GM19467 (cell line): ENCODE measurements around the gene PIAS4.

Experiments used
- ATAC-seq: cut with Tn5 transposase; IDR thresholded peaks from one replicate; pipeline ENCODE4 v1.9.1; 2021; ENCODE audit warnings: mild to moderate bottlenecking, moderate library complexity; ENCODE audit not compliant: unreplicated experiment

Gene PIAS4

DNA sequence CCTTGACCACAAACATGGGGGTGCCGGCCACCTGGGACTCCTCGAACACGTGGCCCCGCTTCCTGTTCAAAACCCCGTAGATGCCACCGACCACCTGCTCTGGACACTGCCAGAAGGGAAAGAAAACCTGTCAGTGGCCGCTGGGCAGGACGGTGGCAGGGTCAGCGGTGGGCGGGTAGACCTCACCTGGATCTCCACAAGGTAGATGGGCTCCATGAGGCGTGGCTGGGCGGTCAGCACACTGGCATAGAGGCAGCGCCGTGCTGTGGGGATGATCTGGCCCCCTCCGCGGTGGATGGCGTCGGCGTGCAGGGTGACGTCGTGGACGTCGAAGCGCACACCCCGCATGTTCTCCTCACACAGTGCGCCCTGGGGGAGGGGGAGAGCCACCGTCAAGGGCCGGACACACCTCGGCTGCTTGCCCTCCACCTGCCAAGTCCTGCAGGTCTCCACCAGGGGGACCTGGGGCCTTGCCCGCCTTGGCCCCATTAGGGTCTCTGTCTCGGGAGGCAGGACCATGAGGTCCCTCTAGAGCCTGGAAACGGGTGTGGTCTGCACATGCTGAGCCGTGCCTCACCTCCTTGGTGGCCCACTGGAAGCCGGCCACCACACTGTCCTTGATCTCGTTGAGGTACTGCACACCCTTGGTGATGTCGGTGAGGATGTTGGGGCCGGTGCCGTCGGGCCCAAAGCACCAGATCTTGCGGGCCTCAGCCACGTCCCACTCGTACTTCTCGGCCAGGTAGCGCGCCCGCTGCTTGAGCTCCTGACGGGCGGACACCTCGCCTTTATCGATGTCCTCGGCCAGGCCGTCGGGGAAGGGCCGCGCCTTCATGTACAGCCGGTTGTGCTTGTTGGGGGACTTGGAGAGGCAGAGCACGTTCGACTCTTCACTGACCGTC lies 30.0 kb upstream of the PIAS4 start:
- no peak for ATAC-seq

DNA sequence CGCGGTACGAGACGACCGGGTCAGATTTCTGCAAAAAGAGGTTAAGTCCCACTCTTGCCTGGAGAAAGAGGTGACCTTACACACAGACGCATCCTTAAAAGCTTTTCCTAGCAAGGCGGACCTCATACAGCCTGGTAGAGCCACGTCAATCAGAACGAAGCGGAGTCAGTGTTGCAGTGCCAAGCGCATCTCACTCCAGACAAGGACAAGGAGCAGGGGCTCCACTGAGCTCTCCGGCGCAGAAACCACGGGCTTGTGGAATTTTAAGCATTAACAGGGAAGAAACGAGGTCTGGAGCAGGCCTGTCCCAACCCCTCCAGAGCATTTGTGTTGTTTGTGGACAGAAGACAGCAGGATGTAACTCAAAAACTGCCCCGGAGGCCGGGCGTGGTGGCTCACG lies 29.4 kb upstream of the PIAS4 start:
- ATAC-seq, result no peak

DNA sequence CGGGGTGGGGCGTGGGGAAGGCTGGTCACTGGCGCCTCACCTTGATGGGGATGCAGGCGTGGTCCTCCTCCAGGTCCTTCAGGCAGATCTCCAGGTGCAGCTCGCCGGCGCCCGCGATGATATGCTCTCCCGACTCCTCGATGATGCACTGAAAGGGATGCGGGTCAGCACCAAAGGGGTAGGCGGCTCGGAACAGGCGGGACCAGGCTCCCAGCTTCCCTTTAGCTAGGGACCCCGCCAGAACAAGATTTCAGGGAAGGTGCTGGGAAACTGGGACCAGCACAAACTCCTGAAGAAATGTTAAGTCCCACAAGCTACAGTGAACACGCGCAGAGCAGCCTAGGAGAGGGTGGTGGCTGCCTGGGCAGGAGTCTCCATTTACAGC lies 28.3 kb upstream of the PIAS4 start:
- no peak for ATAC-seq

DNA sequence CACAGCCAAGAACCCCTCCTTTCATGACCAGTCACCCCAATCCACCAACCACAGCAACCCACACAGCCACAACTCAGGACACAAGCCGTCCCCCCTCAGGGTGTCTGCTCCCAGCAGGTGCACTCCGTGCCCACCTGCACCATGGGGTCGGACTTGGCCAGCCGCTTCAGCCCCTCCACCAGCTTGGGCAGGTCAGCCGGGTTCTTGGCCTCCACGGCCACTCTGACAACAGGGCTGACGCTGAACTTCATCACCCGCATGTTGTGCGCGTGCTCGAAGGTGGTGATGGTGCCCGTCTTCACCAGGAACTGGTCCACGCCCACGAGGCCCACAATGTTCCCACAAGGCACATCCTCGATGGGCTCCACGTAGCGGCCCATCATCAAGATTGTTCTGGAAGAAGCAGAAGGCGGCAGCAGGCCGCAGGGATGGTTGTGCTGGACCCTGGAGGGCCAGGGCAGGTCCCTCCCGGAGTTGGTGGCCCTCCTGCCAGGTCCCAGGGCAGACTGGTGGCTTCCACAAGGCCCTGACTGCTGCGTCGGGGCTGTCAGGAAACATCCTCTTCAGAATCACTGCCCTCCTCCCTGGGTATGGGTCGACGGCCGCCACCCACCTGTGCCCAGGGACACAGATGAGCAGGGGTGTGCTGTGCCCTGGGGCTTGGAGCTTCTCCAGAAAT lies 27.7 kb upstream of the PIAS4 start:
- ATAC-seq, result no peak

DNA sequence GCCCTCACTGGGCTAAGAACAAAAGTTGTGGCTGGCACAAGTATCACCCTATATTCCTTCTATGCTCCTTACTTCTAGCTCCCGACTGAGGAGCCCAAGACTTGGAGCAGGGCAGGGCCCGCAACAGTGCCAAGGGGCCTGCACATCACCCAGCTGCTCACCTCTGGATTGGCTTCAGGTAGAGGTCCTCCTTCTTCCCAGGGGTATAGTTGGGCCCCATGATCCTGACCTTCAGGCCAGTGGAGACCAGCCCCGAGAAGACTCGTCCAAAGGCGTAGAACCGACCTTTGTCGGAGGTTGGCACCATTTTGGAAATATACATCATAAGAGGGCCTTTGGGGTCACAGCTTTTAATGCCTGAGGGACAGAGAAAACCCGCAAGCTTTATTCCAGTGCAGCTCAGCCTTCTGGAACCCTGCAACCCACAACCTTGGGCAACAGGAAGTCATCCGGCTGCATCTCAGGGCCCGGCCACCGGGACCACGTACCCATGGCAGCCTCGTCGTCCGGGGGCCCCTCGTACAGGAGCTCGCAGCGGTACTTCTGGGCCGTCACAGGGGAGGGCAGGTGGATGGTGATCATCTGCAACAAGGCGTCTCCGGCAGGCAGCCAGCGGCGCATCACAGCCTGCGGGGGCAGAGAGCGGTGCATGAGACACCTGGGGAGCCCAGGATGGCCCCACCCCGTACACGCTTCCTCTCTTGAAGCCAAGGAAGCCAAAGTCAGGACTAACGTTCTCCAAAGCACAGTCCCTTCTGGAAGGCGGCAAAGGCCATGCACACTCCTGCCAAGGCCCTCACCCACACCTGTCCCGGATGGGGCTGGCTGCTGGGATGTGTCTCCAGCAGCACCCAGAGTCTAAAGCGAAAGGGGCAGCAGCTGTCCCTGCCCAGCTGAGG lies 26.9 kb upstream of the PIAS4 start:
- no peak for ATAC-seq

DNA sequence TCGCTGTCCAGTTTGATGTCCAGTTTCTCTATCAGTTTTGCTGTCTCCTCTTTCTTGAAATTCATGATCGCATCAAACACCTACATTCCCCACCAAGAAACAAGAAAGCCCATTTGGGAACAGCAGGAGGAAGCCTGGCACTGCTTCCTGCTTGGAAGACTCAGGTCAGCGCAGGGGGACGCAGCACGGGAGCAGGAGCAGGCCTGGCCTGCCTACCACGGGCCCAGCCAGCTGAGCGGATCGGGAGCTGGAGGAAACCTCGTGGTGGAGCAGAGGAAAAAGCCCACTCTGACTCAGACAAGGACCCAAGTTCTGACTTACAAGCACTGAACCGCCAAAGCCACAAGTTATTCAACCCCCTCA lies 26.2 kb upstream of the PIAS4 start:
- ATAC-seq, result no peak

DNA sequence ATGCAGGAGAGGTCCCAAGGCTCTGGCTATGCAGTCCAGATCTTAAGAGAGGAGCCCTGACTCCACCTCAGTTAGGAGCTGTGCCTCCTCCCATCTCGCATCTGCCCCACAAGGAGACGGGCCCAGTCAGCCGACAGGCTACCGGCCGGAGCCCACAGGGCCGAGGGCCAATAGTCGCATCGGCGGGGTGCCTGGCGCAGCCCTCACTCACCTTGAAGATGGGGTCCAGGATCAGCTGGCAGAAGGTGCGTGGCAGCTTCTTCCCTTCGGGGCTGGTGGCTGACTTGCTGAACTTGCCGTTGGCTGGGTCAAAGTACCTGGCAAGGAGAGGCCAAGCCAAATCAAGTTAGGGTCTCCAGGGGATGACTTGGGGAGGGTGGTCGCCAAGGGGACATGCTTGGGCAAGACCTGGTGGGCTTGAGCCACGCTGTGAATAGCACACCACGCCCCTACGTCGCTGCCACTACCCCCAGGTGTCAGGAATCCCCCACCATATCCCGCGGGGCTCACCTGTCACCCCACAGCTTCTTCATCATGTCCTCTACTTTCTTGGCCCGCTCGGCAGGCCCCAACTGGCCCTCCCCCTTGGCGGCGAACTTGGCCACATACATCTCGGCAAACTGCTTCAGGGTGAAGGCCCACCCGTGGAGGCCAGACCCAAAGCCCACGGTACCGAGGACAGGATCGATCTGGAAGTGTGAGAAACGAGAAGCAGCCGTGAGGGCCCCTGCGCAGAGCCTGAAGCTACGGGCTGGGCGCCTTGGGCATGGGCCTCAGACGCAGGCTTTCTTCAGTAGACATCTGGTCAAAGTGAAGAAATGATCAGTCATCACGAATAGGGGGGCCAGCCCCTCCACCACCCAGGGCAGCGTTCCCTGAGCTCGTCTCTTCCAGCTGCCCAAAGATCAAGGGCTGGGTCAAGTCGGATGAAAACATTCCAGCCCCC lies 25.5 kb upstream of the PIAS4 start:
- ATAC-seq, result no peak

DNA sequence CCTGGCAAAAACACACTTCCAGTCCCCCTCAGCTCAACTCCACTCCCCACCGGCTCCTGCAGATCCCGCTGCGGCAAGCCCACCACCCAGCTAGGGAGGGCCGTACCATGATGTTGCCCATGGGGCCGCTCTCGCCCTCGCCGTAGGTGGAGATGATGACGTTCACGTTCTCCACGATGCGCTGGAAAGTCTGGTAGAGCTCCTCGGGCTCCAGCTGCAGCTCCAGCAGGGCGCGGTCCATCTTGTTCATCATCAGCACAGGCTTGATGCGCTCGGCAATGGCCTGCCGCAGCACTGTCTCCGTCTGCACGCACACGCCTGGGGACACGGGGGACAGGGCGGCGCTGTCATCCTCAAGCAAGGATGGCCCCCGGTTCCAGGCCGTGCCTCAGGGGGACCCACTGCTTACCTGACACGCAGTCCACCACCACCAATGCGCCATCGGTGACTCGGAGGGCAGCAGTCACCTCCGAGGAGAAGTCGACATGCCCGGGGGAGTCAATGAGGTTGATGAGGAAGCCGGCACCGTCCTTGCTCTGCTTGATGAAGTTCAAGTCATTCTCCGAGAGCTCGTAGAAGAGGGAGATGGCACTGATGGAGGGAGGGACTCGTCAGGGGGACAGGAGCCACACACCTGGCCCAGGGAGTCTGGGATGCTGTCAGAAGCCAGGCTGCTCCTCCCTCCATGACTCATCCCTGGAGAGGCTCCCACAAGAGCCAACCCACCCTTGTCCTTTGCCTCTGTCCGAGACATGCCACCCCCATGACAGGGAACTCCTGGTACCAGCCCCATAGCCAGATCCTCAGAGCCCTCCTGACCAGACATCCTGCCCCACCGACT lies 24.6 kb upstream of the PIAS4 start:
- ATAC-seq, result no peak

DNA sequence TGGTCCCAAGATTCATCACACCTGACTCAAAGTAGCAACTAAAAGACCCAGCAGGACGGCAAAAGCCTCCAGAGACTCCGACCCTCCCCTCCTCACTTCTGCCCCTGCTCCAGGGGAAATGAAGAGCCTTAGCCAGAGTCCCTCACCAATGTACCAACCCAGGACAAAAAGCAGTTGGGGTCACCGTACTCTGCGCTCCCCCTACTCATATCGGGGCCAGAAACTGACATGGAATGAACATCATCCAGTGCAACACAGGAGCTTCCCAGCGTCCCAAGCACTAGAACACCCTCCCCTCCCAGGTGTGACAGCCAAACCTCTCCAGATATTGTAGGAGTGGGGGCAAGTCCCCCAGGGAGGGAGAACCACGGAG lies 24.0 kb upstream of the PIAS4 start:
- ATAC-seq, result no peak

DNA sequence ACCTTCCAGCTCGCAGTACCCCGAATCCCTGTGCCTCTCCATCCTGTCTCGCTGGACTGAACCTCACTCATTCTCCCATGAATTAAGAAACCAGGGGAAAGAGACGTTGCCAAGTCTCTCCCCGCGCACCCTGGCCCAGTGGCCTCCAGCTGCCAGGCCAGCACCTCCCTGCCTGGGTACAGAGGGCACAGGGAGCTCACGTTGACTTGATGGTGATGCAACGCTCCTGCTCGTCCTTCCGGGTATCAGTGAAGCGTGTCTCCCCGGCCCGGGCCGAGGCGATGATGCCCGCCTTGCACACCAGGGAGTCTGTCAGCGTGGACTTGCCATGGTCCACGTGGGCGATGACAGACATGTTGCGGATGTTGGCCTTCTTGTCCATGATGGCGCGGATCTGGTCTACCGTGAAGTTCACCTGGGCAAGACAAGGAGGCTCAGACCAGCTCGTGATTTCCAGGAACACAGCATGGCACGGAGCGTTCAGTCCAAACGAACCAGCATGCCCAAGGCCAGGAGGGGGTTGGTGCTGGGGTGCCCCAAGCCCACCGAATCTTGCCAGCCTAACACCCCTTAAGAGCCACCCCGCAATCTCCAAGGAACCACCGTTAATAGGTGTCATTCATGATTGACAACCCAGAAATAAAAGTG lies 23.5 kb upstream of the PIAS4 start:
- ATAC-seq, result no peak

DNA sequence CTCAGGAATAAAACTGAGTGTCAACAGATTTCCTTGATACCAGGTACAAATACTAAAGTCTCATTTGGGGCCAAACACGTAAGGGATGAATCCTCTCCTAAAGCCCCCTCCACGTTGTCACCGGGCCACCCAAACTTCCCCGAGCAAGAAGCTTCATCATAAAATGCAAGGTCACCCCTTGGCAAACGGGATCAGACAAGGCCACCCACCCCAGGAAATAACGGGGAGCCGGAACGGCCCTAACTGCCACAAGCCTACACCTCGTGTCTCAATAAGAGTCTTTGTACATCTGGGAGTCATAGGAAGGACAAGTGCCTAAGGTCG lies 23.0 kb upstream of the PIAS4 start:
- ATAC-seq, result no peak

DNA sequence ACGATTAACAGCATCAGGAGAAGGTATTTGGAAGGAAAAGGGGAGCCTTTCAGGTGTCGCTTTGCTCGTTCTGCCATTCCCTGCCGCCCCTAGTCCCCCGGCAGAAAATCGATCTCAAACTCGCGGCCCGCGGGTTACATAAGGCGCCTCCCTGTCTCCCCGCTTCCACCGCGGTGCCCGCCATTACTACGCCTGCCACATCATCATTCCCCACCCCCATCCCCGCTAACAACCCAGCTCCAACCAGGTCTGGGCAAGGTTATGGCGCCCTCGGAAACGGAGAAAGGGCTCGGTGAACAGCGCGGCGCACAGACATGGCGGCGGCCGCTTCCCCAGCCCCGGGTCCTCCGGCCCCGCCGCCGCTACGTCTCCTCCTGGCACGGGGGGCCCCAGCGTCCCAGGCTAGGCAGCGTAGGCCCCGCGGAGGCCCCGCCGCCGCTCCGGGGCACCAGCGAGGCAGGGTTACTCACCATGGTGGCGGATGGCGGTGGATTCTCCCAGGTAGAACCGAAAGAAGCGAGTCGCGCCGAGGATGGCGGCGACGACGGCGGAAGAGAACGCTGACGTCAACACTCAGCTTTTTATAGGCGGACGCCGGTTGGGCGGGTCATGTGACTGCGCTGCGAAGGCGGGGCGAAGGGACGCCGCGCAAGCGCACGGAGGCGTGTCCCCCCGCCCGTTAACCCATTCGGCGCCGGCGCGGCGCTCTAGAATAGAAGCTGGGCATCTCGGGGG lies 22.5 kb upstream of the PIAS4 start, which contains the start of gene EEF2:
Gene EEF2 (minus strand): TSS at position 556 of the 735 bp plus-strand sequence. CDS start 83 bp downstream, at position 473.
- ATAC-seq, result peak; percentile 44

DNA sequence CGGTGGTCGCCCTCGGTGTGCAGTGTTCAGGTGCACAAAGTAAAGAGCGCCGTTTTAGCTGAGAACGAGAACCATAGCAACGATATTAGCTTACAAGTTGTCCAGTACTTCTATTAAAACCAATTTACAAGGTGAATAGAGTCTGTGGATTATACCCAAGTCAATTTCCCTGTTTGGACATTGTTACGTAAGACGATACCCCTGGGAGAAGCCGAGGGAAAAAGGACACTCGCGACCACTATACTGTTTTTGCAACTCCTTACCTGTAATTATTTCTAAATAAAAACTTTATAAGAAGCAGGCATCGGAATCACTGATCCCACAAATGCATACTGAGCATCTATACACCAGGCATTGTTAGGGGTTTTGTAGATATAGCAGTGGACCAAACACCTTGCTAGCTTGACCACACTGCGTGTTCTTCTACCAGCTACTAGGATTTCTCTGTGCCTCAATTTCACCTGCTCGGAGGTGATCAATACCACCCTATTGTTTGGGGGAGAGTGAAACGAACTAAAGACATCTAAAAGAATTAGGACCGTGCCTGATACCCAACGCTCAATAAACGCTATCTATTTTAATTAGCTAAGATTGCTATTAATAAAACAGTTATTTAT lies 21.8 kb upstream of the PIAS4 start:
- ATAC-seq, result no peak

DNA sequence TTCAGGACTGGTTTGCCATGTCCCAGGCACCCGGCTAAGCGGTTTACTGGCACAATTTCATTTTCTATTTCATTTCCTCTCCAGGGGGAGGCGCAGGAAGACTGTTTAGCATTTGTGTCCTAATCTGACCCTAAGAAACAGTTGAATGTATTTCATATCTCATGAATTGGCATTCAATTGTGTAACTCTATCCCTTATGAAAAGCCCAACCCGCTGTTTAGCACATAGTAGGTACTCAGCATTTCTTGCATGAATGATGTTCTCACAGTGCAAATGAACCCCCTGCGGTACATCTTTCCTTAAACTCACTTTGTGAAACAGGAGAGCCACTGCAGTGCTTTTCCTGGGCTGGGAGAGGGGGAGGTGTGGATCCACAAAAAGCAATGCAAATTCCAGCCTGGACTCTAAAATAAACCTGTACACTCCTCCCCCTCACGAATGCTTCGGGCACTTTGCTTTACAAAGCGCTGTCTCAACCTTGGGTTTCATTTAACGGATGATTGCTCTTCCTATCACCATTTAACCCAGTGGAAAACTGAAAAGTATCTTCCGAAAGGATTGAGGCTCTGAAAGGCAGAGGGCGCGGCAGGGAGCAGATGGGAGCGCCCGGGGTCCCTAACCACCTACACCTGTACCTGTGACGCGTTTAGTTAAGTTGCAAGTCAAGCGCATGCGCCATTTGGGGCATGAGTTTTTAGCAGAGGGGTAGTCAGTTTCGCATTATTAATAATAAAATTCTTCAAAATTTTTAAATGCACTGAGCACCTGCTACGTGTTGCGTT lies 21.1 kb upstream of the PIAS4 start:
- ATAC-seq, result no peak

DNA sequence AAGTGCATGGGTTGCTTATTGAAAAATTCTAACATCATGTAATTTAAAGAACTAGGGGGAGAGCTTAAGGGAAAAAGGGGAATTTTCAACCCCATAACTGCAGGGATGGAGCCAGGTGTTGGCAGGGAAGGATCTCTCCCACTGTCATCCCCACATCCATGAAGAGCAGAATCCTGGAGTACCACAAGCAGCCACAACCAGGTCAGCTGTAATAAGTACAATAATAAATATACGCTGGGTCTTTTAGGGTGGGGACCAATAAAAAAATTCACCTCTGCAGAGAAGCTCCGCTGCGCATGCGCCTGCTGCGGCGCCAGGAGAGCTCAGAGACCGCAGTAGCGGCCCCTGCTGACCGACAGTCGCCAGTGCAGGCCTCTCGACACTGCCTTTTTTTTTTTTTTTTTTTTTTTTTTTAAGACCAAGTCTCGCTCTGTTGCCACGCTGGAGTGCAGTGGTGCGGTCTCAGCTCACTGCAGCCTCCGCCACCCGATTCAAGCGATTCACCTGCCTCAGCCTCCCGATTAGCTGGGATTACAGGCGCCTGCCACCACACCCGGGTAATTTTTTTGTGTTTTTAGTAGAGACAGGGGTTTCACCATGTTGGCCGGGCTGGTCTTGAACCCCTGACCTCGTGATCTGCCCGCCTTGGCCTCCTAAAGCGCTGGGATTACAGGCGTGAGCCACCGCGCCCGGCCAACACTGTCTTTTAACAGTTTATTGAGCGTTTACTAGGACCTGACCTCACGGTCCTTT lies 19.7 kb upstream of the PIAS4 start:
- ATAC-seq, result no peak

DNA sequence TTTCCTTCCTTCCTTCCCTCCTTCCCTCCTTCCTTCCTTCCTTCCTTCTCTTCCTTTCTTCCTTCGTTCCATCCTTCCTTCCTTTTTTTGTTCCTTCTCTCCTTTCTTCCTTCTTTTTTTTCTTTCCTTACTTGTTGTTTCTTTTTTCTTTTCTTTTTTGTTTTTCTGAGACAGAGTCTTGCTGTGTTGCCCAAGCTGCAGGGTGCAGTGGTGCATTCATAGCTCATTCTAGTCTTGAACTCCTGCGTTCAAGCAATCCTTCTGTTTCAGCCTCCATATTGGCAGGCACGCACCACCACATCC lies 16.8 kb upstream of the PIAS4 start:
- no peak for ATAC-seq

DNA sequence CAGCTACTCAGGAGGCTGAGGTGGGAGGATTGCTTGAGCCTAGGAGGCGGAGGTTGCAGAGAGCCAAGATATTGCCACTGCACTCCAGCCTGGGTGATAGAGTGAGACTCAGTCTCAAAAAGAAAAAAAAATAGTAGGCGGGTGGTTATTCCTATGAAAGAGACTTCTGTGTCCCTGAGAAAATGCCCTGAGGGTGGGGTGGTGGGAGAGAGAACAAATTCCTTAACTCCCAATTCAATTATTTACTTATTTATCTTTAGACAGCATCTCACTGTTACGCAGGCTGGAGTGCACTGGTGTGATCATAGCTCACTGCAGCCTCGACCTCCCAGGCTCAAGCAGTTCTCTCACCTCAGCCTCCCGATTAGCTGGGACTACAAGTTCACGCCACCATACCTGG lies 11.9 kb upstream of the PIAS4 start:
- no peak for ATAC-seq
